Panc1 (cell line): ENCODE measurements around the gene EHHADH. TPM values are rescaled to one million over a fixed set of nuclear protein-coding genes. Genes with fewer than 3 reads are reported as not detected.

Source experiments
- ATAC-seq: fragments of 200-7000 bp; cut with Tn5 transposase; 2 replicates; pipeline ENCODE4 v1.9.1; 2020; ENCODE audit warnings: mild to moderate bottlenecking, moderate library complexity
- BruUV-seq: library from RNA; stranded (reverse); fragments of 400-500 nt; replicated peaks from 2 replicates; lab custom pipeline; 2021; lab: Mats Ljungman, UMichigan
- CTCF ChIA-PET: fragments of 300-600 bp; sonication (Branson Sonifier 250); formaldehyde crosslinking; loops from one replicate; lab custom pipeline; 2022; ENCODE audit warnings: antibody characterized with exemption; lab: Charles Lee
- POLR2A ChIA-PET: fragments of 300-600 bp; sonication (Branson Sonifier 250); formaldehyde crosslinking; loops from one replicate; lab custom pipeline; 2022; ENCODE audit warnings: antibody characterized with exemption; lab: Charles Lee
- DNase-seq: peaks from one replicate; pipeline ENCODE4 v3.0.0-alpha.2; 2010; ENCODE audit warnings: low read depth, low spot score
- H3K27ac ChIP-seq: 2 replicates; pipeline ENCODE4 v1.5.1; 2011; ENCODE audit warnings: mild to moderate bottlenecking, low read length, inconsistent platforms
- H3K27me3 ChIP-seq: fragments of 200-500 bp; sonication (Bioruptor generic); 2 replicates; pipeline ENCODE4 v1.6.0; 2014; ENCODE audit warnings: low read length, inconsistent platforms; ENCODE audit not compliant: control insufficient read depth, insufficient read depth
- H3K36me3 ChIP-seq: fragments of 200-500 bp; sonication (Bioruptor generic); 2 replicates; pipeline ENCODE4 v1.5.1; 2014; ENCODE audit warnings: inconsistent platforms, mild to moderate bottlenecking, low read length, moderate library complexity; ENCODE audit not compliant: control insufficient read depth, insufficient read depth
- H3K4me1 ChIP-seq: 2 replicates; pipeline ENCODE4 v1.5.1; 2011; ENCODE audit warnings: inconsistent platforms, mild to moderate bottlenecking, low read length, moderate library complexity; ENCODE audit not compliant: control insufficient read depth, insufficient read depth
- H3K4me3 ChIP-seq, 2 experiments: 2 replicates each; pipeline ENCODE4 v1.5.1; 2011 to 2012; ENCODE audit warnings: low read depth in 2 of 2, low read length in 2 of 2, mild to moderate bottlenecking in 2 of 2, inconsistent platforms in 1 of 2, moderate library complexity in 1 of 2
- H3K9me3 ChIP-seq: fragments of 200-500 bp; sonication (Bioruptor generic); 2 replicates; pipeline ENCODE4 v1.5.1; 2014; ENCODE audit warnings: low read depth, mild to moderate bottlenecking, inconsistent platforms, low read length, moderate library complexity; ENCODE audit not compliant: control insufficient read depth, insufficient read depth
- POLR2AphosphoS5 ChIP-seq: IDR thresholded peaks from 2 replicates; pipeline ENCODE4 v1.6.1; 2012; ENCODE audit warnings: mild to moderate bottlenecking, low read depth, low read length, moderate library complexity
- SIN3A ChIP-seq: IDR thresholded peaks from 2 replicates; pipeline ENCODE4 v1.6.1; 2012; ENCODE audit warnings: low read depth, mild to moderate bottlenecking, low read length, moderate library complexity, borderline replicate concordance; ENCODE audit not compliant: insufficient read depth
- TCF7L2 ChIP-seq: IDR thresholded peaks from 2 replicates; pipeline ENCODE4 v1.6.1; 2011; ENCODE audit warnings: mild to moderate bottlenecking, low read depth, low read length, inconsistent platforms
- in situ Hi-C: cut with HindIII; loops from 2 replicates; pipeline ENCODE4 v1.10.0; 2016; ENCODE audit warnings: low sequenced_read_pairs, low pct_unique_long_range_greater_than_20kb
- intact Hi-C: fragments of 100-400 bp; cut with micrococcal nuclease; formaldehyde crosslinking; loops from one replicate; pipeline ENCODE4 v1.10.0; 2022; ENCODE audit not compliant: unreplicated experiment
- total RNA-seq: library from RNA; stranded (reverse); gene quantifications from one replicate; pipeline ENCODE4 v1.2.1, GENCODE V29; 2021; ENCODE audit not compliant: unreplicated experiment
- TF ChIP-seq, protein P1 (sequence below), 2 experiments: IDR thresholded peaks; 2 replicates each; pipeline ENCODE4 v1.6.1; 2011 to 2012; ENCODE audit warnings: low read depth in 2 of 2, control low read depth in 1 of 2, low read length in 1 of 2, mild to moderate bottlenecking in 1 of 2, moderate library complexity in 1 of 2; ENCODE audit not compliant: insufficient read depth in 1 of 2
- TF ChIP-seq, protein P2 (sequence below): fragments of 450-650 bp; IDR thresholded peaks from 2 replicates; pipeline ENCODE4 v1.5.1; 2017; ENCODE audit warnings: mild to moderate bottlenecking

EHHADH gene
- total RNA-seq, 1 experiment from 2014 or later, result 7.8 TPM

DNA sequence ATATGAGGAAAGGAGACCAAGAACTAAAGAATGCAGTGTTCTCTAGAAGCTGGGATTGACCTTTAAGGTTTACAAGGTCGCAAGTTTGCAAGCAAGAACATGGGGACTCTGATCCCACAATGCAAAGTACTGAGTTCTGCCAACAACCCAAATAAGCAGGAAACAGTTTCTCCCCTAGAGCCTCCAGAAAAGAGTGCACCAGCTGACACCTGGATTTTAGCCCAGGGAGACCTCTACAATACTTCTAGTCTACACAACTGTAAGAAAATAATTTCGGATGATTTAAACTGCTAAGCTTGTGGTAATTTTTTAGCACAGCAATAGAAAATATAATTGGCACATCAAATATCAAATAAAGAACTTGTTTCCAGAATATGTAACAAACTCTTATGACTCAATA lies 46.4 kb downstream of the EHHADH start:
- no peaks in the 10 kb centered on the region for H3K4me1 ChIP-seq
- no peaks in the 10 kb centered on the region for H3K36me3 ChIP-seq
- BruUV-seq, result no TSS peak
- H3K4me3 ChIP-seq, result no peak overlapping the region
- H3K27ac ChIP-seq, result no peak overlapping the region
- ChIA-PET POLR2A (no interaction called here), CTCF (no interaction called here)
- DNase-seq, result no peak
- ATAC-seq, result no peak
- H3K9me3 ChIP-seq, result no peaks in the 10 kb centered on the region
- TF ChIP-seq, protein P1, sequence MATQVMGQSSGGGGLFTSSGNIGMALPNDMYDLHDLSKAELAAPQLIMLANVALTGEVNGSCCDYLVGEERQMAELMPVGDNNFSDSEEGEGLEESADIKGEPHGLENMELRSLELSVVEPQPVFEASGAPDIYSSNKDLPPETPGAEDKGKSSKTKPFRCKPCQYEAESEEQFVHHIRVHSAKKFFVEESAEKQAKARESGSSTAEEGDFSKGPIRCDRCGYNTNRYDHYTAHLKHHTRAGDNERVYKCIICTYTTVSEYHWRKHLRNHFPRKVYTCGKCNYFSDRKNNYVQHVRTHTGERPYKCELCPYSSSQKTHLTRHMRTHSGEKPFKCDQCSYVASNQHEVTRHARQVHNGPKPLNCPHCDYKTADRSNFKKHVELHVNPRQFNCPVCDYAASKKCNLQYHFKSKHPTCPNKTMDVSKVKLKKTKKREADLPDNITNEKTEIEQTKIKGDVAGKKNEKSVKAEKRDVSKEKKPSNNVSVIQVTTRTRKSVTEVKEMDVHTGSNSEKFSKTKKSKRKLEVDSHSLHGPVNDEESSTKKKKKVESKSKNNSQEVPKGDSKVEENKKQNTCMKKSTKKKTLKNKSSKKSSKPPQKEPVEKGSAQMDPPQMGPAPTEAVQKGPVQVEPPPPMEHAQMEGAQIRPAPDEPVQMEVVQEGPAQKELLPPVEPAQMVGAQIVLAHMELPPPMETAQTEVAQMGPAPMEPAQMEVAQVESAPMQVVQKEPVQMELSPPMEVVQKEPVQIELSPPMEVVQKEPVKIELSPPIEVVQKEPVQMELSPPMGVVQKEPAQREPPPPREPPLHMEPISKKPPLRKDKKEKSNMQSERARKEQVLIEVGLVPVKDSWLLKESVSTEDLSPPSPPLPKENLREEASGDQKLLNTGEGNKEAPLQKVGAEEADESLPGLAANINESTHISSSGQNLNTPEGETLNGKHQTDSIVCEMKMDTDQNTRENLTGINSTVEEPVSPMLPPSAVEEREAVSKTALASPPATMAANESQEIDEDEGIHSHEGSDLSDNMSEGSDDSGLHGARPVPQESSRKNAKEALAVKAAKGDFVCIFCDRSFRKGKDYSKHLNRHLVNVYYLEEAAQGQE (IDR thresholded peaks at IDR 0.05; ENCODE audit: insufficient read depth in 1 of 2, low read depth in 2 of 2, low read length in 1 of 2), result no peak
- TF ChIP-seq, protein P2, sequence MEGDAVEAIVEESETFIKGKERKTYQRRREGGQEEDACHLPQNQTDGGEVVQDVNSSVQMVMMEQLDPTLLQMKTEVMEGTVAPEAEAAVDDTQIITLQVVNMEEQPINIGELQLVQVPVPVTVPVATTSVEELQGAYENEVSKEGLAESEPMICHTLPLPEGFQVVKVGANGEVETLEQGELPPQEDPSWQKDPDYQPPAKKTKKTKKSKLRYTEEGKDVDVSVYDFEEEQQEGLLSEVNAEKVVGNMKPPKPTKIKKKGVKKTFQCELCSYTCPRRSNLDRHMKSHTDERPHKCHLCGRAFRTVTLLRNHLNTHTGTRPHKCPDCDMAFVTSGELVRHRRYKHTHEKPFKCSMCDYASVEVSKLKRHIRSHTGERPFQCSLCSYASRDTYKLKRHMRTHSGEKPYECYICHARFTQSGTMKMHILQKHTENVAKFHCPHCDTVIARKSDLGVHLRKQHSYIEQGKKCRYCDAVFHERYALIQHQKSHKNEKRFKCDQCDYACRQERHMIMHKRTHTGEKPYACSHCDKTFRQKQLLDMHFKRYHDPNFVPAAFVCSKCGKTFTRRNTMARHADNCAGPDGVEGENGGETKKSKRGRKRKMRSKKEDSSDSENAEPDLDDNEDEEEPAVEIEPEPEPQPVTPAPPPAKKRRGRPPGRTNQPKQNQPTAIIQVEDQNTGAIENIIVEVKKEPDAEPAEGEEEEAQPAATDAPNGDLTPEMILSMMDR, result no peak
- TF ChIP-seq POLR2AphosphoS5 (no peak), TCF7L2 (no peak), SIN3A (no peak)
- intact Hi-C loops, result no loop called here
- no peaks in the 10 kb centered on the region for H3K27me3 ChIP-seq
- in situ Hi-C loops, result no loop called here

DNA sequence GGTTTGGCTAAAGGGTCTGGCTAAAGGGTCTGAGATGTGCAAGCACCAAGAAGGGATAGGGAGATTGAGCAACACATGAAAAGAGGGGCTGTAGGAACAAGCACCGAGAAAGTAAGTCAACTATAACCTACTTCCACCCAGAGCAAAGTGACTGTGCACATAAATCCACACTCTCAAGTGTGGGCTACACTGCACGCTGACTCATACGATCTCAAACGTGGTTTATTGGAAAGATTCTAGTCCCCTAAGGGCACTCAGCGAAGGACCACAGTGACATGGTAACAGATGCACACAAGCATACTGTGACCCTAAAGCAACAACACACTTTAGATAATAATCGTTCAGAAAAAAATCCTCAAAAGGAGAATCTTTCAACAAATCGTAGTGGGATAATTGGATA lies 48.0 kb downstream of the EHHADH start:
- BruUV-seq, result no TSS peak
- in situ Hi-C loops (no loop called here), intact Hi-C loops (no loop called here)
- ATAC-seq (no peak), DNase-seq (no peak)
- Histone ChIP-seq H3K9me3 (no peaks in the 10 kb centered on the region), H3K27ac (no peak overlapping the region), H3K4me3 (no peak overlapping the region), H3K36me3 (no peaks in the 10 kb centered on the region), H3K27me3 (no peaks in the 10 kb centered on the region), H3K4me1 (no peaks in the 10 kb centered on the region)
- TF ChIP-seq SIN3A (no peak), TCF7L2 (no peak), POLR2AphosphoS5 (no peak)
- TF ChIP-seq, protein P1 (IDR thresholded peaks at IDR 0.05; ENCODE audit: insufficient read depth in 1 of 2, low read depth in 2 of 2, low read length in 1 of 2), result no peak
- TF ChIP-seq, protein P2, result no peak
- POLR2A ChIA-PET, result no interaction called here
- CTCF ChIA-PET, result no interaction called here
